GM20000 (cell line): ENCODE results near the gene POLR2H.
A peak's percentile ranks its signal among the peaks of the same experiment; 100 is the strongest.

Experiments
- DNase-seq: peaks from one replicate; pipeline ENCODE4 v3.0.0; 2012; ENCODE audit warnings: low spot score
- TF ChIP-seq, protein P1 (sequence below): IDR thresholded peaks from 2 replicates; pipeline ENCODE4 v1.5.1; 2012; ENCODE audit warnings: mild to moderate bottlenecking, control low read depth; ENCODE audit errors: extremely low read depth, missing control alignments

The POLR2H gene

DNA sequence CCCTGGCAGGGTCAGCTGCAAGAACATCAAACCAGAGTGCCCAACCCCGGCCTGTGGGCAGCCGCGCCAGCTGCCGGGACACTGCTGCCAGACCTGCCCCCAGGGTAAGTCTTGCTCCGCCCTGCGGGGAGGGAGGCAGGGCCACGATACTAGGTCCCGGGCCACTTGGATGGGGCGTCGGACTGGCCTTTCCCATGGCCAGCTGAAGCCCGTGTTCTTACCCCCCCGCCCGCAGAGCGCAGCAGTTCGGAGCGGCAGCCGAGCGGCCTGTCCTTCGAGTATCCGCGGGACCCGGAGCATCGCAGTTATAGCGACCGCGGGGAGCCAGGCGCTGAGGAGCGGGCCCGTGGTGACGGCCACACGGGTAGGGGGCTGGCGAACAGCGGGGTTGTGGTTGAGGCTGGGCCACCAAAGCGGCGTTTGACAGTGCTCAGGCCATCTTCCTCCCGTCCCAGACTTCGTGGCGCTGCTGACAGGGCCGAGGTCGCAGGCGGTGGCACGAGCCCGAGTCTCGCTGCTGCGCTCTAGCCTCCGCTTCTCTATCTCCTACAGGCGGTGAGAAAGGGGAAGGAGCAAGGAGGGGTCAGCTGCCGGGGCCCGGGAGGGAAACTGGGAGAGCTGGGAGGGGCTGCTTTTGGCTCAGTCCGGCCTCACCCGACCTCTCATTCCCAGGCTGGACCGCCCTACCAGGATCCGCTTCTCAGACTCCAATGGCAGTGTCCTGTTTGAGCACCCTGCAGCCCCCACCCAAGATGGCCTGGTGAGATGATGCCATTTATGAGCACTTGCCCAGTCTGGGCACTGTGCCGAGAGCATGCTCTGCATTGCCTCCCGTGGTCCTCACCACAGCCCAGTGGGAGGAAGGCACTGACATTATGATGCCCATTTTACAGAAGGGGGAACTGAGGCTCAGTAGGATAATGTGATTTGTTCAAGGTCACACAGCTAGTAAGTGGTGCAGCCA, 20.0 kb downstream of the POLR2H start:
- TF ChIP-seq, protein P1, sequence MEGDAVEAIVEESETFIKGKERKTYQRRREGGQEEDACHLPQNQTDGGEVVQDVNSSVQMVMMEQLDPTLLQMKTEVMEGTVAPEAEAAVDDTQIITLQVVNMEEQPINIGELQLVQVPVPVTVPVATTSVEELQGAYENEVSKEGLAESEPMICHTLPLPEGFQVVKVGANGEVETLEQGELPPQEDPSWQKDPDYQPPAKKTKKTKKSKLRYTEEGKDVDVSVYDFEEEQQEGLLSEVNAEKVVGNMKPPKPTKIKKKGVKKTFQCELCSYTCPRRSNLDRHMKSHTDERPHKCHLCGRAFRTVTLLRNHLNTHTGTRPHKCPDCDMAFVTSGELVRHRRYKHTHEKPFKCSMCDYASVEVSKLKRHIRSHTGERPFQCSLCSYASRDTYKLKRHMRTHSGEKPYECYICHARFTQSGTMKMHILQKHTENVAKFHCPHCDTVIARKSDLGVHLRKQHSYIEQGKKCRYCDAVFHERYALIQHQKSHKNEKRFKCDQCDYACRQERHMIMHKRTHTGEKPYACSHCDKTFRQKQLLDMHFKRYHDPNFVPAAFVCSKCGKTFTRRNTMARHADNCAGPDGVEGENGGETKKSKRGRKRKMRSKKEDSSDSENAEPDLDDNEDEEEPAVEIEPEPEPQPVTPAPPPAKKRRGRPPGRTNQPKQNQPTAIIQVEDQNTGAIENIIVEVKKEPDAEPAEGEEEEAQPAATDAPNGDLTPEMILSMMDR: no peak

DNA sequence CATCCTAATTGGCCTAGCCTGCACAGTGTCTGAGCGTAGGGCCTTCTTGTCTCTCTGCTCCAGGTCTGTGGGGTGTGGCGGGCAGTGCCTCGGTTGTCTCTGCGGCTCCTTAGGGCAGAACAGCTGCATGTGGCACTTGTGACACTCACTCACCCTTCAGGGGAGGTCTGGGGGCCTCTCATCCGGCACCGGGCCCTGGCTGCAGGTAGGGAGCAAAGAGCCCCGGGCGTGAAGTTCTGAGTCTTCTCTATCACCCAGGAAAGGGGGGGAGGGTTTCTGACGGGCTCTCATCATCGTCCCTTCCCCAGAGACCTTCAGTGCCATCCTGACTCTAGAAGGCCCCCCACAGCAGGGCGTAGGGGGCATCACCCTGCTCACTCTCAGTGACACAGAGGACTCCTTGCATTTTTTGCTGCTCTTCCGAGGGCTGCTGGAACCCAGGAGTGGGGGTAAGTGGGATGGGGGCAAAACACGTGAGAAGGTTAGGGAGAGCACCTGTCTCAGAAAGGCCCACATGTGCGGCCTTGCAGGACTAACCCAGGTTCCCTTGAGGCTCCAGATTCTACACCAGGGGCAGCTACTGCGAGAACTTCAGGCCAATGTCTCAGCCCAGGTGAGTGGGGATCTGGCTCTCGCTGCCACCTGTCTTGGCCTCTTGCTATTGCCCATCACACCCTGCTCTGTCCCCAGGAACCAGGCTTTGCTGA, 21.0 kb downstream of the POLR2H start:
- TF ChIP-seq, protein P1: no peak
- DNase-seq: peak; percentile 33

More for the DNA sequence above, 20.0 kb downstream of the POLR2H start:
- peak; percentile 42 for DNase-seq

DNA sequence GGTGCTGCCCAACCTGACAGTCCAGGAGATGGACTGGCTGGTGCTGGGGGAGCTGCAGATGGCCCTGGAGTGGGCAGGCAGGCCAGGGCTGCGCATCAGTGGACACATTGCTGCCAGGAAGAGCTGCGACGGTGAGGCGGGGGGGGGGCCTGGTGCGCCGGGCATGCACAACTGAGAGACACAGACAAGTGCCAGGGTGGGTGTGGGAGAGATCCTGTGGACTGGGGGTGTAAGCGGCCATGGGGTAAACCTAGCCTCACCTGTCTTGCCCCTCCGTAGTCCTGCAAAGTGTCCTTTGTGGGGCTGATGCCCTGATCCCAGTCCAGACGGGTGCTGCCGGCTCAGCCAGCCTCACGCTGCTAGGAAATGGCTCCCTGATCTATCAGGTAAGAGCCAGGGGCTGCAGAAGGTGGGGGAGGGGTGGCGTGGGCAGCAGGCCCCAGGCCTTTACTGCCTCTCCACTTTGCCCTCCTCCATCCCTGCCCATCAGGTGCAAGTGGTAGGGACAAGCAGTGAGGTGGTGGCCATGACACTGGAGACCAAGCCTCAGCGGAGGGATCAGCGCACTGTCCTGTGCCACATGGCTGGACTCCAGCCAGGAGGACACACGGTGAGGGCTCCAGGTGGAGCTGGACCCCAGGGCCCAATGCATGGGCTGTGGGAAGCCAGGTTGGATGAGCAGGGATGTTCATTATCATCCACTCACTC, 21.7 kb downstream of the POLR2H start:
- TF ChIP-seq, protein P1: no peak

DNA sequence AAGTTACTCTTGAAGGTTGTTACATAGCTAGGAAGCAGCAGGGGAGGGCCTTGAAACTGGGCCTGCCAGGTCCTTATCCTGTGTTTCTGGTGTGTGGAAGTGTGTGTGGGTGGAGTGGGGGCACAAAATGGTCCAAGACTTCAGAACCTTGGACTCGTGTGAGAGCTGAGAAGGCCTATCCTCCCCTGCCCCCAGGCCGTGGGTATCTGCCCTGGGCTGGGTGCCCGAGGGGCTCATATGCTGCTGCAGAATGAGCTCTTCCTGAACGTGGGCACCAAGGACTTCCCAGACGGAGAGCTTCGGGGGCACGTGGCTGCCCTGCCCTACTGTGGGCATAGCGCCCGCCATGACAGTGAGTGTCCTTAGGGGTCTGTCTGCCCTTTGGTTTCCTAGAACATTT, 22.8 kb downstream of the POLR2H start:
- DNase-seq: peak; percentile 34
- TF ChIP-seq, protein P1: no peak

More for the DNA sequence above, 21.7 kb downstream of the POLR2H start:
- DNase-seq: no peak

DNA sequence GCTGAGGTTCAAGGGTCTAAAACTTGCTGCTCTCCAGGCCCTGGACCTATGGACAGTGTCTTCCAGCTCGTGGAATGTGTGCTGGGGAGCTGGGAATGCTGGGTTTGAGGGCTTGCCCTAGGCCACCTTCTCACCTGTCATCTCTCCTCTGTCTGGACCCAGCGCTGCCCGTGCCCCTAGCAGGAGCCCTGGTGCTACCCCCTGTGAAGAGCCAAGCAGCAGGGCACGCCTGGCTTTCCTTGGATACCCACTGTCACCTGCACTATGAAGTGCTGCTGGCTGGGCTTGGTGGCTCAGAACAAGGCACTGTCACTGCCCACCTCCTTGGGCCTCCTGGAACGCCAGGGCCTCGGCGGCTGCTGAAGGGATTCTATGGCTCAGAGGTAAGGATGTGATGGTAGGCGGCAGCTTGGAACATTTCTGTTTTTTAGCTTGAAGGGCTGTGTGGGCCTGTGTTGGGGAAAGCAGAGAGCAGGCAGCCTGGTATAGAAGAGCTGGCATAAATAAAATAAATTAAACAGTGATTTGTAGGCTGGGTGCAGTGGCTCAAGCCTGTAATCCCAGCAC, 23.4 kb downstream of the POLR2H start:
- TF ChIP-seq, protein P1: no peak
- DNase-seq: no peak

DNA sequence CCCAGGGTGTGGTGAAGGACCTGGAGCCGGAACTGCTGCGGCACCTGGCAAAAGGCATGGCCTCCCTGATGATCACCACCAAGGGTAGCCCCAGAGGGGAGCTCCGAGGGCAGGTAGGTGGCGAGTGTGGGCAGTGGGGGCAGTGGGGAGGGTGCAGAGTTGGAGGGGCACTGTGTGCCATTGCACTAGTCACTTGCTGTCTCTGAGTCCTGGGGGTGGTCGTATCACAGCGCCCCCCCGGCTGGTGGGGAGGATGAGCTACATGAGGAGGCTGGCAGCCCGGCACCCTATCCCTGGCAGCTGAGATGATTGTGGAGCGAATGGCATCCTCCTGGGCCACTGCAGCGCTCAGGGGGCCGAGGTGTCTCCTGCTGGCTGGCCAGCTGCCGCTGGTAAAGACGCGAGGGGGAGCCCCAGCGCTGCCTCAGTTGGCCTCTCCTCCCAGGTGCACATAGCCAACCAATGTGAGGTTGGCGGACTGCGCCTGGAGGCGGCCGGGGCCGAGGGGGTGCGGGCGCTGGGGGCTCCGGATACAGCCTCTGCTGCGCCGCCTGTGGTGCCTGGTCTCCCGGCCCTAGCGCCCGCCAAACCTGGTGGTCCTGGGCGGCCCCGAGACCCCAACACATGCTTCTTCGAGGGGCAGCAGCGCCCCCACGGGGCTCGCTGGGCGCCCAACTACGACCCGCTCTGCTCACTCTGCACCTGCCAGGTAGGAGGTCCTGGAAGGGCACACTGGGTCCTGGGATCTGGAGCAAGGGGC, 24.7 kb downstream of the POLR2H start:
- TF ChIP-seq, protein P1: no peak
- DNase-seq: no peak
